Measurements from ENCODE around the gene PHF1.

PHF1 gene

DNA sequence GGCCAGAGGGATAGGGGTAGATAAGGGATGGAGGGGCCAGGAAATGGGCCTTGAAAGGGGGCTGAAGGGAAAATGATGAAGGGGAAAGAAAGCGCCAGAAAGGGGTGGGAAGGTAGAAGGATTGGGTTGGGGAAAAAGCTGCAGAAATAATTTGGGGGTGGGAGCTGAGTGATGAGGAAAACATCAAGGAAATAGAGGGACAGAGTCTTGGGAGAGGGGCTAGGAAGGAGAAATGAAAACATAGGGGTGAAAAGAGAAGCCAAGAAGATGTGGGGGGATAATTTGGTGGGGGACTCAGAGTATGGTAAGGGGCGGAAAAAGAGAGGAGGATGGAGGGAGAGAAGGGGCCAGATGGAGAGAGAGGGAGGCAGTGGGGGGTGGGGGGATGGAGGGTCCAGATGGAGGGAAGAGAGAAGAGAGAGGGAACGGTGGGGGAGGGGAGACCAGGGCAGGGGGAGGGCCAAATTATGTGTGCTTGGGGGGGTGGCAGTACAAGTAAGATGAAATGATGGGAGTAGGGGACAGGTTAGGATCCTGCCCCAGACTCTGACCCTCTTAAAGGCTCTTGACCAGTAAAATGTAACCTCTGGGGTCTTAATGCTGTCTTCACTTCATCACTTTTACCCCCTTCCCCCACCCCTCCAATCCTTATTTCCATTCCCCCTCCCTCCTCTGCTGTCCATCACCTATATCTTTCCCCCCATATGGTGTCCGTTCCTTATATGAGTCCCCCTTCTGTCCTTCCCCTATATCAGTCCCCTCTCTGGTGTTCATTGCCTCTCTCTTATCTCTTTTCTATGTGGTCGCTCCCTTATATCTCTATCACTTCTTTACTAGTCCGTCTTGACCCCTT, 9.9 kb downstream of the PHF1 start:
- DNase-seq (ENCODE audit: low read depth in 1 of 2, low spot score in 1 of 2), result no peak
- H3K27me3 ChIP-seq (ENCODE audit: insufficient read depth, poor library complexity, severe bottlenecking), result no peaks in the 10 kb centered on the region
- H3K4me3 ChIP-seq (replicated peaks; ENCODE audit: insufficient read depth, low read length), result no peak overlapping the region
- TF ChIP-seq SPI1 (IDR thresholded peaks at IDR 0.05; ENCODE audit: borderline replicate concordance, low read depth) (no peak), GABPA (IDR thresholded peaks at IDR 0.05; ENCODE audit: low read depth) (peak; percentile 42; the same call in 1 of the 2 replicates), POLR2AphosphoS5 (IDR thresholded peaks at IDR 0.05; ENCODE audit: low read depth) (no peak)
- TF ChIP-seq, protein P1, sequence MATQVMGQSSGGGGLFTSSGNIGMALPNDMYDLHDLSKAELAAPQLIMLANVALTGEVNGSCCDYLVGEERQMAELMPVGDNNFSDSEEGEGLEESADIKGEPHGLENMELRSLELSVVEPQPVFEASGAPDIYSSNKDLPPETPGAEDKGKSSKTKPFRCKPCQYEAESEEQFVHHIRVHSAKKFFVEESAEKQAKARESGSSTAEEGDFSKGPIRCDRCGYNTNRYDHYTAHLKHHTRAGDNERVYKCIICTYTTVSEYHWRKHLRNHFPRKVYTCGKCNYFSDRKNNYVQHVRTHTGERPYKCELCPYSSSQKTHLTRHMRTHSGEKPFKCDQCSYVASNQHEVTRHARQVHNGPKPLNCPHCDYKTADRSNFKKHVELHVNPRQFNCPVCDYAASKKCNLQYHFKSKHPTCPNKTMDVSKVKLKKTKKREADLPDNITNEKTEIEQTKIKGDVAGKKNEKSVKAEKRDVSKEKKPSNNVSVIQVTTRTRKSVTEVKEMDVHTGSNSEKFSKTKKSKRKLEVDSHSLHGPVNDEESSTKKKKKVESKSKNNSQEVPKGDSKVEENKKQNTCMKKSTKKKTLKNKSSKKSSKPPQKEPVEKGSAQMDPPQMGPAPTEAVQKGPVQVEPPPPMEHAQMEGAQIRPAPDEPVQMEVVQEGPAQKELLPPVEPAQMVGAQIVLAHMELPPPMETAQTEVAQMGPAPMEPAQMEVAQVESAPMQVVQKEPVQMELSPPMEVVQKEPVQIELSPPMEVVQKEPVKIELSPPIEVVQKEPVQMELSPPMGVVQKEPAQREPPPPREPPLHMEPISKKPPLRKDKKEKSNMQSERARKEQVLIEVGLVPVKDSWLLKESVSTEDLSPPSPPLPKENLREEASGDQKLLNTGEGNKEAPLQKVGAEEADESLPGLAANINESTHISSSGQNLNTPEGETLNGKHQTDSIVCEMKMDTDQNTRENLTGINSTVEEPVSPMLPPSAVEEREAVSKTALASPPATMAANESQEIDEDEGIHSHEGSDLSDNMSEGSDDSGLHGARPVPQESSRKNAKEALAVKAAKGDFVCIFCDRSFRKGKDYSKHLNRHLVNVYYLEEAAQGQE (IDR thresholded peaks at IDR 0.05; ENCODE audit: insufficient replicate concordance, low read depth), result no peak
- TF ChIP-seq, protein P2, sequence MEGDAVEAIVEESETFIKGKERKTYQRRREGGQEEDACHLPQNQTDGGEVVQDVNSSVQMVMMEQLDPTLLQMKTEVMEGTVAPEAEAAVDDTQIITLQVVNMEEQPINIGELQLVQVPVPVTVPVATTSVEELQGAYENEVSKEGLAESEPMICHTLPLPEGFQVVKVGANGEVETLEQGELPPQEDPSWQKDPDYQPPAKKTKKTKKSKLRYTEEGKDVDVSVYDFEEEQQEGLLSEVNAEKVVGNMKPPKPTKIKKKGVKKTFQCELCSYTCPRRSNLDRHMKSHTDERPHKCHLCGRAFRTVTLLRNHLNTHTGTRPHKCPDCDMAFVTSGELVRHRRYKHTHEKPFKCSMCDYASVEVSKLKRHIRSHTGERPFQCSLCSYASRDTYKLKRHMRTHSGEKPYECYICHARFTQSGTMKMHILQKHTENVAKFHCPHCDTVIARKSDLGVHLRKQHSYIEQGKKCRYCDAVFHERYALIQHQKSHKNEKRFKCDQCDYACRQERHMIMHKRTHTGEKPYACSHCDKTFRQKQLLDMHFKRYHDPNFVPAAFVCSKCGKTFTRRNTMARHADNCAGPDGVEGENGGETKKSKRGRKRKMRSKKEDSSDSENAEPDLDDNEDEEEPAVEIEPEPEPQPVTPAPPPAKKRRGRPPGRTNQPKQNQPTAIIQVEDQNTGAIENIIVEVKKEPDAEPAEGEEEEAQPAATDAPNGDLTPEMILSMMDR (IDR thresholded peaks at IDR 0.05; ENCODE audit: insufficient read depth, low read length), result no peak
- H3K27ac ChIP-seq (replicated peaks), result no peak overlapping the region

DNA sequence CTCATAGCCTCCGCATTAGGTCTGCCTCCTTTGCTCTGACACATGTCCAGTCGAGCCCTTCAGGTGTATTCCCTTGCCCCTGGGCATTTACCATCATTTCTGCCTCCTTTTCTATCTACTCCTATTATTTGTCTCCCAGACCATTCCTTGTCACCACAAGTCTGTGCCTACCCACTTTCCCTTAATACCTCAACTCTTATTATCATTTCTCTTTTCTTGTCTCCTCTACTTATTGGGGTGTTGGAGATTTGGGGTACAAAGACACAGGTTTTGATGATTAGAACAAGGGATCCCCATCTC, 10.5 kb downstream of the PHF1 start:
- H3K27ac ChIP-seq (replicated peaks), result no peak overlapping the region
- no peak overlapping the region for H3K4me3 ChIP-seq (replicated peaks; ENCODE audit: insufficient read depth, low read length)
- no peaks in the 10 kb centered on the region for H3K27me3 ChIP-seq (ENCODE audit: insufficient read depth, poor library complexity, severe bottlenecking)
- no peak for DNase-seq (ENCODE audit: low read depth in 1 of 2, low spot score in 1 of 2)
- TF ChIP-seq POLR2AphosphoS5 (IDR thresholded peaks at IDR 0.05; ENCODE audit: low read depth), result no peak
- no peak for TF ChIP-seq SPI1 (IDR thresholded peaks at IDR 0.05; ENCODE audit: borderline replicate concordance, low read depth)
- TF ChIP-seq, protein P1 (IDR thresholded peaks at IDR 0.05; ENCODE audit: insufficient replicate concordance, low read depth), result no peak
- no peak for TF ChIP-seq GABPA (IDR thresholded peaks at IDR 0.05; ENCODE audit: low read depth)
- TF ChIP-seq, protein P2 (IDR thresholded peaks at IDR 0.05; ENCODE audit: insufficient read depth, low read length), result no peak

DNA sequence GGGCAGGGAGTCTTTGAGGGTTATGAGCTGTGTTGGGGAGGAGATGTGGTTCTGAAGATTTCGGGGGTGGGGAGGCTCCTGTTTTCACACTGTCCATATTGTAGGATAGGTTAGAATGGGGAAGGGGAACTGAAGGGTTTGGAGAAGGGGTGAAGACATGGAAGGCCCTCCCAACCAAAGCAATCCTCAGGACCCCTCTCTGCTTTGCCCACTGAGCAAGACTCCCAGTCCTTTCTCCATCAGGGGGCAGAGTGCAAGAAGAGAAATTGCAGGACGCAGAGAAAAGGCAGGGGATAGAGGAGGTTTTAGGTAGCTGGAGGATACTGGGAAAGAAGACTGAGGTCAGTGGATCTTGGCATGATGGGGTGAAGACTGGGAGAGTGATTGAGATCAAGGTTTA, 13.0 kb downstream of the PHF1 start:
- TF ChIP-seq POLR2AphosphoS5 (IDR thresholded peaks at IDR 0.05; ENCODE audit: low read depth) (no peak), GABPA (IDR thresholded peaks at IDR 0.05; ENCODE audit: low read depth) (no peak), SPI1 (IDR thresholded peaks at IDR 0.05; ENCODE audit: borderline replicate concordance, low read depth) (no peak)
- TF ChIP-seq, protein P1 (IDR thresholded peaks at IDR 0.05; ENCODE audit: insufficient replicate concordance, low read depth), result no peak
- TF ChIP-seq, protein P2 (IDR thresholded peaks at IDR 0.05; ENCODE audit: insufficient read depth, low read length), result no peak
- no peak overlapping the region for H3K27ac ChIP-seq (replicated peaks)
- no peak overlapping the region for H3K4me3 ChIP-seq (replicated peaks; ENCODE audit: insufficient read depth, low read length)
- no peaks in the 10 kb centered on the region for H3K27me3 ChIP-seq (ENCODE audit: insufficient read depth, poor library complexity, severe bottlenecking)
- DNase-seq (ENCODE audit: low read depth in 1 of 2, low spot score in 1 of 2), result no peak
